ENCODE measurements around the gene SNCAIP. TPM values are rescaled to one million over a fixed set of nuclear protein-coding genes. Genes with fewer than 3 reads are reported as not detected.

SNCAIP gene
- total RNA-seq, 4 donors from 2014 or later, result 0.83 to 4.2 (median 2.9) TPM

DNA sequence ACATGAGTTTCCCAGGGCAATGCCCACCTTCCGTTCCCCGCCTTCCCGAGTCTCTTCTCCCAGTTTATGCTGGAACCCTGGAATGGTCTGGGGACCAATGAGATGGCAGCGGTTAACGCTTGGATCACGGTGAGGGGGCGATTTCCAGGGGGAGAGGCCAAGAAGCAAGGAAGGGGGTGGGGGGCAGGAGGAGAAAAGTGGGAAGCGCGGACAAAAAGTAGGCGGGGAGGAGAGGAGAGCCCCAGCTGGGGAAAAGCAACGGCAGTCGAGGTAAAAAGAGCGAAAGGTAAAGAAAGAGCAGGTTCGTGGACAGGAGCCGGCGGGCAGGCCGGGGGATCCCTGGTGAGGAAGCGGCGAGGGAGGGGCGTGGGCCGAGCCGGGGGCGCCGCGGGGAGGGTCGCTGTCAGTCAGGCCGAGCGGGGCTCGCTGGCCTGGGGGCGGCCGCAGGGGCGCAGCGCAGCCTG is 508 bp upstream of the SNCAIP start:
- intact Hi-C loops (cut with DNase I), result no loop called here

DNA sequence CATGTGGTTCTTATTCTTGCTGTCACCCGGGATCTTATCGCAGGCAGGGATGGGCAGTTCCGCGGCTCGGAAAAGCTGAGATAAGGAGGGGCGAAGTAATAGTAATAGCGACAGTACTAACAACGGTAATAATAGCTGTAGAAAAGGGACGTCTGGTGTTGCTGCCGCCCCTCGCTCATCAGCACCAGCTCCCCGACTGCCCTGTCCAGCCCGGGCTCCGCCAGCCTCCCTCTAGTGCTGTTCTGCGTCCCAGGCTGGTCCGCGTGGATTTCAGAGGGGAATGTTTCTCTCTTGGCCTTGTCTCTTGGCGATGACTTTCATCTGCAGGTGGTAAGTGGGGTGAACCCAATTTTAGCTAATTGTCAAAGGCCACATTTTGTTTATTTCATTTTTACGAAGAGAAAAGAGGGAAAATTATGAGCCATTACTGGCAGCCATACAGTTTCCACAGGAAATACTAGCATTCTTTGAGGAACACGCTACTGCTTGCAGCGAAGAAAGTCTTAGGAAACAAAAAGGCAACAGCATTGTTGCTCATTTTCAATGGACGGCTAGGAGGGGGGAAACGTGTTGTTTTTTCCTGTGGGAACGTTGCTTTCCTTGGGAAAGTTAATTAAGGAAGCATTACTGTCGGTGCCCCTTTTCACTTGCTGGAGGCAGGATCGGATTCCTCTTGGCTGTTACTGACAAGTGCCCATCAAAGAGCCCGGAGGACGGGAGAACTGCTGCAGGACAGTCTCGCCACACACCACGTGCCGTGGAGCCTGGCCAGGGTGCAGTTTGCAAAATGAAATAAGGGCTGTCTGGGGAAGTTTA is 762 bp downstream of the SNCAIP start:
- Histone ChIP-seq H3K27me3 (peaks cover 3 to 58% (median 7%) of the 10 kb centered on the region in 4 donors), H3K9me3 (no peaks in the 10 kb centered on the region), H3K27ac (replicated peaks in 1 of 4) (peak overlapping the region; percentile 56 to 62 (median 60)), H3K4me3 (peak overlapping the region; percentile 65 to 73 (median 68)), H3K36me3 (no peaks in the 10 kb centered on the region), H3K4me1 (peaks cover 14 to 34% (median 22%) of the 10 kb centered on the region in 4 donors)
- DNase-seq (ENCODE audit: extremely low spot score), result no peak
- intact Hi-C loops (cut with DNase I), result no loop called here
- WGBS, result 4% methylated on average over 29 of the region's 31 CpGs
- TF ChIP-seq POLR2AphosphoS5 (IDR thresholded peaks at IDR 0.05), result no peak
- TF ChIP-seq EP300 (IDR thresholded peaks at IDR 0.05), result no peak
- no peak for TF ChIP-seq POLR2A (IDR thresholded peaks at IDR 0.05; ENCODE audit: low read depth)
- TF ChIP-seq, protein P1, sequence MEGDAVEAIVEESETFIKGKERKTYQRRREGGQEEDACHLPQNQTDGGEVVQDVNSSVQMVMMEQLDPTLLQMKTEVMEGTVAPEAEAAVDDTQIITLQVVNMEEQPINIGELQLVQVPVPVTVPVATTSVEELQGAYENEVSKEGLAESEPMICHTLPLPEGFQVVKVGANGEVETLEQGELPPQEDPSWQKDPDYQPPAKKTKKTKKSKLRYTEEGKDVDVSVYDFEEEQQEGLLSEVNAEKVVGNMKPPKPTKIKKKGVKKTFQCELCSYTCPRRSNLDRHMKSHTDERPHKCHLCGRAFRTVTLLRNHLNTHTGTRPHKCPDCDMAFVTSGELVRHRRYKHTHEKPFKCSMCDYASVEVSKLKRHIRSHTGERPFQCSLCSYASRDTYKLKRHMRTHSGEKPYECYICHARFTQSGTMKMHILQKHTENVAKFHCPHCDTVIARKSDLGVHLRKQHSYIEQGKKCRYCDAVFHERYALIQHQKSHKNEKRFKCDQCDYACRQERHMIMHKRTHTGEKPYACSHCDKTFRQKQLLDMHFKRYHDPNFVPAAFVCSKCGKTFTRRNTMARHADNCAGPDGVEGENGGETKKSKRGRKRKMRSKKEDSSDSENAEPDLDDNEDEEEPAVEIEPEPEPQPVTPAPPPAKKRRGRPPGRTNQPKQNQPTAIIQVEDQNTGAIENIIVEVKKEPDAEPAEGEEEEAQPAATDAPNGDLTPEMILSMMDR (IDR thresholded peaks at IDR 0.05), result no peak

More for the DNA sequence above, 508 bp upstream of the SNCAIP start:
- H3K36me3 ChIP-seq, result no peaks in the 10 kb centered on the region
- TF ChIP-seq POLR2AphosphoS5 (IDR thresholded peaks at IDR 0.05) (no peak), EP300 (IDR thresholded peaks at IDR 0.05) (no peak), POLR2A (IDR thresholded peaks at IDR 0.05; ENCODE audit: low read depth) (no peak)
- TF ChIP-seq, protein P1 (IDR thresholded peaks at IDR 0.05), result no peak
- peak overlapping the region in 2 of 4 donors; percentile 28 to 37 for H3K27ac ChIP-seq (replicated peaks in 1 of 4)
- no peak for DNase-seq (ENCODE audit: extremely low spot score)
- H3K4me3 ChIP-seq, result peak overlapping the region; percentile 65 to 73 (median 68)
- peaks cover 14 to 34% (median 22%) of the 10 kb centered on the region in 4 donors for H3K4me1 ChIP-seq
- 8% methylated on average over 33 of the region's 33 CpGs for WGBS
- H3K9me3 ChIP-seq, result no peaks in the 10 kb centered on the region
- H3K27me3 ChIP-seq, result peaks cover 0 to 49% (median 6%) of the 10 kb centered on the region in 4 donors

DNA sequence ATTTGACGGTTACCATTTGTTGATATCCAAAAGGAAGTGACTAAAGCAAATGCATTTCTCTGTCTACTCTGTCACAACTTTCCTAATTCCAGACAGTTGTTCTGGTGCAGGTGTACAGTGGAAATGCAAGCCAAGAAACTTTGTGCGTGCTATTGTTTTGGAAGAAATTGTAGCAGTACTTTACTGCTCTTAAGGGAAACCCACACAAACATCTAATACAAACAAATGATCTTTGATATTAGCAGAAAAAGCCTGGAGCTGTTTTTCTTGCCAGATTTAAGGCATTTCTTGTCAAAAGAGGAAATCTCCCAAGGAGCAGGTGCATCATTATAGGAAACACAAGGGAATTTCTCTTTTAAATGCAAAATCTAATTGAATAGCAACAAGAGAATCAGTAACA is 2.0 kb downstream of the SNCAIP start:
- 86% methylated on average over 2 of the region's 2 CpGs for WGBS
- H3K27me3 ChIP-seq, result peaks cover 3 to 58% (median 7%) of the 10 kb centered on the region in 4 donors
- H3K9me3 ChIP-seq, result no peaks in the 10 kb centered on the region
- intact Hi-C loops (cut with DNase I), result no loop called here
- H3K4me3 ChIP-seq, result no peak overlapping the region
- peaks cover 14 to 34% (median 22%) of the 10 kb centered on the region in 4 donors for H3K4me1 ChIP-seq
- DNase-seq (ENCODE audit: extremely low spot score), result no peak
- no peak overlapping the region for H3K27ac ChIP-seq (replicated peaks in 1 of 4)
- TF ChIP-seq POLR2A (IDR thresholded peaks at IDR 0.05; ENCODE audit: low read depth), result no peak
- TF ChIP-seq EP300 (IDR thresholded peaks at IDR 0.05), result no peak
- TF ChIP-seq, protein P1 (IDR thresholded peaks at IDR 0.05), result no peak
- TF ChIP-seq POLR2AphosphoS5 (IDR thresholded peaks at IDR 0.05), result no peak
- no peaks in the 10 kb centered on the region for H3K36me3 ChIP-seq

DNA sequence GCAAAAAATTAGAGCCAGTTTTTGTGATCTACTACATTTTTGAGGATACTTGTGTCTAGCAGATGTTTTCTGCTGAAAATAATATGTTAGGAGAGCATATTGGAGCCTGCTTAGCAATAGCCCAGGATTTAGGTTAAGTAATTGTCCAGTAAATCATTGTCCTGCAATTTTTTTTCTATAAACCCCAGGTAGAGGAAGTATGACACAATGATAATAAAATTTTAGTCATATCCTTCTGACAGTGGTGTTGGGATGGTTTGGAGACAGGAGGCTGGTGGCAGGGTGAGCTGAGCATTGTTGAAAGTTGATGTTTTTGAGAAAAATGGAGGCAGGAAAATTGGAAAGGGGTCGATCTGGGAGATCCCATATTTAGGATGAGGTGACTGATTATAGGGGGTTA is 3.5 kb downstream of the SNCAIP start:
- H3K27ac ChIP-seq (replicated peaks in 1 of 4), result no peak overlapping the region
- H3K4me3 ChIP-seq, result no peak overlapping the region
- no peak for DNase-seq (ENCODE audit: extremely low spot score)
- peaks cover 3 to 58% (median 7%) of the 10 kb centered on the region in 4 donors for H3K27me3 ChIP-seq
- no peaks in the 10 kb centered on the region for H3K36me3 ChIP-seq
- WGBS, result 85% methylated on average over 1 of the region's 1 CpG
- intact Hi-C loops (cut with DNase I), result no loop called here
- TF ChIP-seq, protein P1 (IDR thresholded peaks at IDR 0.05), result no peak
- TF ChIP-seq POLR2AphosphoS5 (IDR thresholded peaks at IDR 0.05) (no peak), POLR2A (IDR thresholded peaks at IDR 0.05; ENCODE audit: low read depth) (no peak), EP300 (IDR thresholded peaks at IDR 0.05) (no peak)
- no peaks in the 10 kb centered on the region for H3K9me3 ChIP-seq
- H3K4me1 ChIP-seq, result peaks cover 14 to 34% (median 22%) of the 10 kb centered on the region in 4 donors
